HUDEP-2 (cell line): Measurements from ENCODE around the gene SLC2A8.

Experiments
- DNase-seq, 76 experiments: peaks; one replicate each; lab custom pipeline; 2025; ENCODE audit not compliant: unreplicated experiment in 76 of 76; lab: John Stamatoyannopoulos, UW

SLC2A8 gene

DNA sequence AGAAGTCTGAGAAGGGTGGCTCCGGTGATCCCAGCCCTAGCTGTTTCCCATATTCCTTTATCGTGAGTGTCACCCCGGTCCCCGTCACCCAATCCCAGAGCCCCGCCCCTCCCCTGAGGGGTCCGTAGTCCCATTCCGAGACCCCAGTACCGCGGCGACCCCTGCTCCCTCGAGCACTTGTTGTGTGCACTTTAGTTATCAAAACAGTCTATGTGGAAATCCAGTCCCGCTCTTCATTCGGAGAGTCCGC, 54.6 kb downstream of the SLC2A8 start:
- no peak for DNase-seq

DNA sequence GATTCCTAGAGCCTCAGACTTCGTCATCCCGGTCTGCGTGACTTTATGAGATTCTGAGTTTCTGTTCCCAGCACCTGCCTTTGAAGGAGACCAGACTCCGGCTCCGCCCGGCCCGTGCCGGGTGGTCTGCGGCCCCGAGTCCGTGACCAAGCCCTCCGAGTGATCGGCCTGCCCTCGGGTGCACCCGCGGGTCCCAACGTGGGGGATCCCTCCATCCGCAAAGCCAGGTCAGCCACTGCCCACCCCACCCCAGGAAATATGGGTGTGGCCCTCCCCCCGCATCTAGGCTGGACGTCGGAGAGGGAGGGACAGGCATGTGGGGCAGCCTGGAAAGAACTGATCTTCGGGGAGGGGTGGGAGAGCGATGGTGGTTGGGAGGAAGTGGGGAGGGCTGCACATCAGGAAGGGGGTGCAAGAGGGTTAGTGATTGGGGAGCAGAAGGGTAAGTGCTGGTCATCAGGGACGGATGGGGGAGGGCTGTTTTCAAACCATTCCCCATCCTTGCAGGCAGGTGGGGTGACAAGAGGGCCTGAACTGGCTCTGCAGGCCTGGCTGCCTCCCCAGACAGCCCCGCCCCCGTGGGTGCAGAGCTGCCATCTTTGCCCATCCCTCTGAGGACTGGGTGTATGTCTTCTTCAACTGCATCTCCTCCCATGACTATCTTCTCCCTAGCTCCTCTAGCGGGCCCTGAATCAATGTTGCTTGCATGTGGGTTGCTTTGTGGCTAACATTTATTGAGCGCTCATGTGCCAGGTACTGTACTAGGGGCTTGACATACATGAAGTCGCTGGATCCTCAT, 55.1 kb downstream of the SLC2A8 start:
- DNase-seq: peak in 70 of 76 experiments; percentile 23 to 84 (median 64)

DNA sequence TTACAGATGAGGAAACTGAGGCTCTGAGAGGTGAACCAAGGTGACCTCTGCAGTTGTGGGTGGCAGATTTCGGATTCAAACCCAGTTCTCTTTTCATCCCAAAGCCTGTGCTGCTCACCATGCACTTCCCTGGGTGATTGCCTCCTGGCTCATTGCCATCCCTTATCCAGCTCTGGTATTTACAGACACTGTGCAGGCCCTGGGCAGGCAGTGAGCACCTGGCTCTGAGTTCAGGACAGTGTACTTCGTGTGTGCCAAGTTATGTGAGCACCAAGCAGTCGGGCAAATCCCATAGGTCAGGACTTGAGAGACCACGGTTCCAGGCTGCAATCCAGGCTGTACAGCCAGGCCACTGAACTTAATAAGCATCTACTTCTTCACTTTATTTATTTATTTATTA, 55.7 kb downstream of the SLC2A8 start:
- DNase-seq: peak in 33 of 76 experiments; percentile 5 to 57 (median 29)

DNA sequence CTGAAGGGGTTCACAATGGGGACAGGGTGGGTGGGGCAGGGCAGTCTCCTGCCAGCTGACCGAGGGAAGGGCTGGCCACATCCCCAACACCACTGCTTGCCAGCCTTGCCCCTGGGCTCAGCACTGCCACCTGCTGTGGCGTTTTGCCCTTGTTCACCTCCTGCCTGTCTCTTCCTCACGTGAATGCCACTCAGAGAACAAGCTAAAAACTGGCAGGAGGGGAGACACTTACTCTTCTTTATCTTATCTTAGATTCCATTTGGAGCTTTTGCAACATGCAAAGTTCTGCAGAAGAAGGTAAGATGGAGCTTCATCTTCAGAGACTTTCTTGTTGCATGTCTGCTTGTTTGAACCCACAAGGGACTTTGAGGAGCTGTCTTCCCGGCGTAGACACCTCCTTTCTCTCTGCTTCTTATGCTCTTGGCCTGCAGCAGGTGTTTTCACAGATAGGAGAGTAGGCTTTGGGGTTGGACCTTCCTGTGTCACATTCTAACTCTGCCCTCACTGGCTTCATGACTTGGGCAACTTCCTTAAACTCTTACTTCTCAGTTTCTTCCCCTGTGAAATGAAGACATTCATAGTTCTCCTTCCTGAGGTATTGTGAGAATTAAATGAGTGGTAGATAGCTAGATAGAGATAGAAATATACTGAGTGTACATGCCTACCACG, 58.5 kb downstream of the SLC2A8 start:
- DNase-seq: peak in 74 of 76 experiments; percentile 24 to 88 (median 68)

DNA sequence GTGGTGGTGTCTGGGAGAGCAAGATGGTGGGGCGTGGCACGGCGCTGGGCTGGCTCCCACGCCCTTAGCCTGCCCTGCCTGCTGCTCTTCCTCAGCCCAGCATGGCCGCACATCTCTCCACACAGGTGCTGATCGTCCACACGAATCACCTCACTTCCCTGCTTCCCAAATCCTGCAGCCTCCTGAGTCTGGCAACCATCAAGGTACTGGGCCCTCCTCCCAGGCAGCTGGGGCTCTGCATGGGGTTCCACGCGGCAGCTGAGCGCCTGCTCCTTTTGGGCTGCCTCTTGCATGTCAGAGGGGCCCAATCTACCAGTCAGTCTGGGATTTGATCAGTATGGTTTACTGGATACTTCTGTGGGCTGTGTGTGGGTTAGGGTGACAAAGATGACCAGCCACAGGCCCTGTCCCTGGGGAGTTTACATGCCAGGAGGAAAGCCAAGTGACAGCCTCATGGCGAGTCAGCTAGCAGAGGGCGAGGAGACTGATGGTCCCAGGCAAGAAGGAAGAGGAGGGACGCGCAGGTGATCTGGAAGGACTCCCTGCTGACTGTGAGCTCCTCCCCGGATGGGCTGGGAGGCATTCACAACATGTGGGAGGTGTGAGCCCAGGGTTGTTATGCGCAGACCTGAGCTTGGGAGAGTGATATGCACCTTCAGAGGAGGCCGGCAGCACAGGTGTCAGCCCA, 60.4 kb downstream of the SLC2A8 start:
- DNase-seq: no peak
